Left kidney (tissue), 2 donors: ENCODE measurements around the gene FRMD4A. TPM values are rescaled to one million over a fixed set of nuclear protein-coding genes. Genes with fewer than 3 reads are reported as not detected.
A peak's percentile ranks its signal among the peaks of the same experiment; 100 is the strongest.
"Not testable (repeated sequence)": the region's sequence is repeated elsewhere in the genome, so short reads cannot be mapped to it uniquely, and the experiment has no call there.

Source experiments
- DNase-seq: peaks from one replicate; pipeline ENCODE4 v3.0.0-alpha.2; 2013
- polyA plus RNA-seq: library from polyadenylated mRNA; unstranded; fragments of 120-200 nt; gene quantifications from one replicate; pipeline ENCODE4 v1.2.1, GENCODE V29; 2013; ENCODE audit not compliant: insufficient read length

Gene FRMD4A
- polyA plus RNA-seq, 1 donor: 85.8 TPM

DNA sequence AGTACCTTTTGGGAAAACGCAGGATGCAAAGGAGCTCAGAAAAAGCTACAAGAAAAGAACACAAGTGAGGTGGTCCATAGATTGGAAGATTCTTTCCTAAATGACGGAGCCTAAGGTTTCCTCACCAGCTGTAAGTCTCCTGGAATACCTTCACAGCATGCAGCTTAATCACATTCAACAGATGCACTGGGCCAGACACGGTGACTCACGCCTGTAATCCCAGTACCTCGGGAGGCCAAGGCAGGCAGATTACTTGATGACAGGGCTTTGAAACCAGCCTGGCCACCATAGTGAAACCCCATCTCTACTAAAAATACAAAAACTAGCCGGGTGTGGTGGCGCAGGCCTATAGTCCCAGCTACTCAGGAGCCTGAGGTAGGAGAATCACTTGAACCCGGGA lies 228.7 kb downstream of the FRMD4A start:
- DNase-seq: no peak

DNA sequence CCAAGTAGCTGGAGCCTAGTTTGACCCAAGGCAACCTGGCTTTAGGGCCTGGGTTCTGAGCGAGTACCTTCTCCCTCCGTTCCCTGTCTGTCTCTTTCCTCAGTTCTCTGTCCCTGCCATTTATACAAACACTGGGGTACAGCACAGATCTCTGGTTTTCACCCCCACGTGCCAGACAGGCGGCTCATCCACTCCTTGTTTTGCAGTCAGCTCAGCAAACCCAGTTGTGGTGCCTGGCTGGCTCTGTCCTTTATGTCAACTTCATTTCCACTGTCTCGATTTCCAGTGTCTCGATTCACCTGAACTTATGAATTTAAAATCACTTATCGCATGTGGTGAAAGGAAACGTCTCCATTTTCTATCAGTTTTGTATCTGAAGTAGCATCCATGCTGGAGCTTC lies 230.8 kb downstream of the FRMD4A start:
- no peak for DNase-seq

DNA sequence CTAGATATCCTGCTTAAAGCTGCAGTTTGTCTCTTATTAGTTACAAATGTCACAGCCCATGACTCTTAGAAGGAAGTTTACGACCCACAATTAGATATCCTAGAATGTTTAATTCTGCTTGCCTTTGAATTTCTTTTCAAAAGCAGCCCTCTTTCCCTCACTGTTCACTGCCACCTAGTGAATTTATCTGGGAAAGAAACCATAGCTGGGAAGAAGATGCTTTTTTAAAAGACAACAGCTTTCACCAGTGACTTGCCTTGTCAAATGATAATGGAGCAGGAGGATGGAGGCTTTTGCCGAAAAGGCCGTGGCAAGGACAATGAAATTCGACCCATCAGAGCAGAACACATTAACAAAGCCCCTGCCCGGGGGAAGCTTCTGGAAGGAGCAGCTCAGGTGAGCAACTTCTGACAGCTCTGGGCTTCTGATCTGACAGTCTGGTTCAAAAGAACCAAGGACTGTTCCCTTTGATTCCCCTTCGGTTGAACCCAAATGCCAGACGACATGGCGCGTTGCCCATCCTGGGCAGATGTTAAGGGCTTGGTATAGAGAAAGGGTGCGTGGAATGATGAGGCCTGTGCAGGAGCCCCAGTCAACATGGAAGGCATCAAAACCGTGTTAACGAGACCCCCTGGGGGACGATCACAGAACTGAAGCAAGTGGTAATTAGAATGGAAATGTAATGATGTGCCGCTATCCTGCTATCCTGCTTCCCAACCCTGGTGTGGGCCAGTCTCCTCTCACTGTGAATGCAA lies 236.8 kb downstream of the FRMD4A start:
- DNase-seq: peak; percentile 61

DNA sequence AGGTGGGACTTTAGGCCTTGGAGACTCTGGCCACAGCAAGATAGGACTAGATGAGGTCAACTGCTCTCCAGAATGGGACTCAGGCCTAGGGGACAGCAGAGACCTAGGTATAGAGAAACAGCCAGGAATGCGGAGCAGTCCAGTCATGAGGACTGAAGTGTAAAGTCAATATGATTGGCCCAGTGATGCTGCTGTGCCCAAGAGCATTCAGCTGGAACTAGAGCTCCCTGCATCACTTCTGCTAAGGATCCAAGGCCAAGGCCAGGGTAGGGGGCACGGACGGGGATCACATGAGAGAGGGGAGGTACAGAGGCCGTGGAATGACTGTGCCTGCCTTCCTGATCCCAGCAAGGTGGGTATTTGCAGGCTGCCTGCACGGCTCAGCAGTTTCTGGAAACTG lies 237.9 kb downstream of the FRMD4A start:
- DNase-seq: no peak

DNA sequence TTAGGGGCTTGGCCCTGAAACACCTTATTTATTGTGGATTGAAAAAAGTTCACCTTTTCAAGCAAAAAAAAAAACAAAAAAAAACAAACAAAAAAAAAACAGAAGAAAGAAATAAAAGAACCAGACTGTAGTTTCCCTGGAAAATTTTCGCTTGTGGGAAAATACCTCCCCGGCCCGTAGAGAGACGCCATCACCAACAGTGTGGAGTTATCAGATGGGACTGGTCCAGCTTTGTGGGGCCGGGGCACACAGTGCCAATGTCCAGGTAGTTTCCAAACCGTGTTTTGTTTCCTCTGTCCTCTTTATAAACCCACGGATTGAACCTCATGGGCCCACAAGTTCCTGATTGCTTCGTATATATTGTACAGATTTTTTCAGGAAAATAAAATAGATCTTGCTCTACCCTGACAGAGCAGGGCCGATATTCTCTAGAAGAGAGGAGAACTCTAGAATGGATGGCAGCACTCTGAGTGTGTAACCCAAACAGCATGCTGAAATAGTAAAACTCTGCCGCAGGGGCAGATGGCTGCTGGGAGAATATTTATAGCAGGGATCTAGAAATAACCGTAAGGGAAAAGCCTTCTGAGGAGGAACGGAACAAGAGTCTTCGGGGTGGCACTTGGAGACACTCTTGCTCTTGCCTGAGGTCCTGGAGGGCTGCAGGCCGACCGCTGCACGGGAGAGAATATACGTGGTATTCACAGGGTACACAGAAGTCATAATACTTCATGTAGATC lies 241.0 kb downstream of the FRMD4A start:
- no peak for DNase-seq

DNA sequence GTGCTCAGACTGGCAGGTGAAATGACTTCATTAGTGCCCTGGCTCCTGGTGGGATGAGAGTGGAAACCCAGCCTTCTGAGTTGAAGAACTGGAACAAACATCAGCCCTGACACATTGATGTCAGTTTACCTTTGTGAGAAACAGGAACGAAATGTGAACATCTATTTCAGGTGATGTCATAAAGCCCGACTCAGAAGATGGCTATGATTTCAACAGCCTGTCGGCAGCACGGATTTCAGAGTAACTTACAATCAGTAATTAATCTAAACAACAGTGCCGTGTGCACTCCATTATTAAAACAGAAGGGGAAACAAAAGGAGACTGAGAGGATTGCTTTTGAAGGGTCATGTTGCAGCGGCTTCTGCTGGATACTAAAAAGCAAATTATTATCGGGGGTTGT lies 243.2 kb downstream of the FRMD4A start:
- DNase-seq: no peak

DNA sequence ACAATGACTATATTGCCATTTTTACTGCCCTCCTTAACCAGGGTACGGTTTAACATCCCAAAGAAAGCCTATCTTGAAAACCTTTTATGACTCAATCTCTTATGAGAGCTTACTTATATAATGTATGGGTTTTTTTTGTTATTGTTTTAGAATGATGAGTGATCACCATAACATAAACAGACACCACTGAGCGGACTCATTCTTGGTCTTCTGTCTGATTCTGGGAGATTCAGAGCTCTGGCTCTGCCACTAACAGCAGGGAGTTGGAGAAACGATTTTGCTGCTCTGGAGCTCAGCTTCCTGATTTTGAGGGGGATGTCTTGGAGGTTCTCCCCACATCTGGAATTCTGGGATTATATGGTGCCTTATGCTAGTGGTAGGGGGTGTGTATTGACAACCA lies 244.1 kb downstream of the FRMD4A start:
- DNase-seq: no peak

DNA sequence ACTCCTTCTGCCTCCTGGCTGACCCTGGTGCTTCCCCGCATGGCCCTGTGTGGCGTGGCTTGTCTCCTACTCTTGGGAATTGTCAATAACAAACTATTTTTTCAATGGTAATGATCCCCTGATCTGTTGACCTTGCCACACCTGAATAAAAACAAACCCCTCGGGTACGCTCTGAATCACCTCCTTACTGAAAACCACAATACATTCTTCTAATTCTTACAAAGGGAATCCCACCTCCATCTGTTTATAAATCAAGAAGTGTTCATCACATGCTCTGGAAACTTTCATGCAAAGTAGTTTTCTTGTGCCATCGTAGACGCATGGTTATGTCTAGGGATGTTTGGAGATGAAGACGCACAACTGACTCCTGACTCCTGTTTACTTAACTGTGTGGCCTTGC lies 245.8 kb downstream of the FRMD4A start:
- DNase-seq: no peak

DNA sequence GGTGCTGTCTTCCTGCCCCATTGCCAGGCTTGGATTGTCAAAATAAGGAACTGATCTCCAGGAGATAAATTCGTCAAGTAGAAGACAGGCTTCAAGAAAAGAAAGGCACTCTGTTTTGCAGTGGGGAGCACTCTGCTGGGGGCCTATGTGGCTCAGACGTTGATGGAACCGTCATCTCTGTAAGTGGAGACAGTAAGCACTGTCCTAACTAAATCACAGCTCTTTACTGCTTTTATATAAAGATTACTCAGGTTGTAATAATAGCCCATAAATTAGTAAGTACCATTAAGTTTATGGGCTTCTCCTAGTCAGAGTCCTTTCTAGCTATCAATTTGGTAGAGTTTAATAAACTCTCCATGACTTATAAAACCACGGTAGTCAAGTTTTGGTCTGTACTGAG lies 249.9 kb downstream of the FRMD4A start:
- no peak for DNase-seq

DNA sequence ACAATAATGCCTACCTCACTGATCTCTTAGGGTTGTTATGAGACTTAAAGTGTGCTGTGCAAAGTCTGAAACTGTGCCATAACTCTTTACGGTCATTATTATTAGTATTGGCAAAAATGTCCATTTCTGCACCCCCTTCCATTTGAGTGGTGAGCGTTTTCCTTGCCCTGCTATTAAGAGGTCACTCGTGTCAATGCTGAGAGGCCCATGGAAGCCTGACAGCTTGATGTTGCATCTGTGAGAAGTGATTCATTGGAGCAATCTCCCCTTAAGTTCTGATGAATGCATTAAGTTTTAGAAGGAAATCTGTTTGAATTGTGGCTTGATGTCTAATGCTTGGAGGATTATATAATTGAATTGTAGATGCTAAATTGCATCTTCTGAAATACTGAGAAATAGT lies 253.3 kb downstream of the FRMD4A start:
- DNase-seq: no peak

DNA sequence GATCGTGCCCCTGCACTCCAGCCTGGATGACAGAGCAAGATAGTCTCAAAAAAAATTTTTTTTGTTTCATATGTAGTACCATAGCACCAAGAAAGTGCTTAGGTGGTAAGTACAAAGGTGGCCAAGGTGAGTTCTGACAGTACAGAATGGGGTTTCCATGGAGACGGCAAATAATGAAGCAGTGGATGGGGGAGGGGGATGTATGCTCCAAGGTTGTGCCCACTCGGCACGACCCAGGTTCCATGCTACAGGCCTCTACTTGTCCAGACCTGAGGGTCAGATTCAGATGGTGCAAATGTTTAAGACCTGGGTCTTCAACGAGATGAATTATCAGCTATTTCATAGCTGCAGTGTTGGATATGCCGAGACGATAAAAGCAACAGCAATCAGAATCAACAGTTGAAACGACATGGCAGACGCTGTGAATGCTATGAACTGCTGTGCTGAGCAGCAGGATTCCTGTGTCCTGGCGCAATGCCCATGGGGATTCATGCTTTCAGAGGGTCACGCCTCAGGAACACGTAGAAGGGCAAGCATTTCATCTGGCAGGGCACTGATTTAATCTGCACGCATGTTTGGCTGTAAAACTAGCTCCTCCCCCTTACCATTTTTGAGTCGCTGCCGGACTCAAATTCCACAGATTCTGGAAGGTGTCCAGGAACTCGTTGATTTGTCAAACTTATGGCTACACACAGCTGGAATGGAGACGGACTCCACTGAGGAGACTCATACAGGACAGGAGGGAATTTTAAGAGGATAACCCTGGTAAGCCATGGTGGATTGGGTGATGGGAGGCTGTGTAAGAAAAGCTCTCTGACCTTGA lies 256.5 kb downstream of the FRMD4A start:
- peak; percentile 90 for DNase-seq

DNA sequence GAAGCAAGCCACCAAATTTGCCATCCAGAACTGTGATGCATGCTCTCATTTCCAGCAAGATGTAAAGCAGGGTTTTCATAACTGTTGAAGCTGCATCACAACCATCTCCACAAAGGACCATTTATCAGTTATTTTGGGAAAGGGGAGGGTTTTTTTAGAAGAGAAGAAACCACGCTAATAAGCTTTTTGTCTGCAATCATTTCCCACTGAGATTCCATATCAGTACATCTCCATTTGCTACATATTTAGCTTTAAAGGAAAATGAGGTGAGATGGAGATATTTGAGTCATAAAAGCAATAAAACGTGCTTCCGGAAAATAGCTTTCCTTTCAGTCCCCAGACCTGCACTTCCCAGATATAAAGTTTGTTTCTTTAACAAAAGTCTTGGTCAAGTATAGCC lies 258.2 kb downstream of the FRMD4A start:
- DNase-seq: no peak

DNA sequence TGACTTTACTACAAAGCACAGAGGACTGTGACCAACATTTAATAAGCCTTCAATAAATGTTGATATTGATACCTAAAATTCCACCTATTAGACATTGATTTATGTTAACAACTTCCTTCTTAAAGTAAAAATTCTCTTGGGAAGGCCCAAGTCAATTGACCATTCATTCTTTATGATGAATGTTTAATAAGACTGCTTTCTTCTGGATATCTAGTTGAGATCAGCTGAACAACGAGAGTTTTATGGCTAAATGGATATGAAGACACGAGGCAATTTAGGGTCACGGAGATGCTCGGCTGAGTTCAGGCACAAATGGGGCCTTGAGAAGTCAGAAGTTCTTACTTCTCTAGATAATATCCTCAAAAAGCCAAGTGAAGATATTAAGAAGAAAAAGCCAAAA lies 258.8 kb downstream of the FRMD4A start:
- DNase-seq: no peak

DNA sequence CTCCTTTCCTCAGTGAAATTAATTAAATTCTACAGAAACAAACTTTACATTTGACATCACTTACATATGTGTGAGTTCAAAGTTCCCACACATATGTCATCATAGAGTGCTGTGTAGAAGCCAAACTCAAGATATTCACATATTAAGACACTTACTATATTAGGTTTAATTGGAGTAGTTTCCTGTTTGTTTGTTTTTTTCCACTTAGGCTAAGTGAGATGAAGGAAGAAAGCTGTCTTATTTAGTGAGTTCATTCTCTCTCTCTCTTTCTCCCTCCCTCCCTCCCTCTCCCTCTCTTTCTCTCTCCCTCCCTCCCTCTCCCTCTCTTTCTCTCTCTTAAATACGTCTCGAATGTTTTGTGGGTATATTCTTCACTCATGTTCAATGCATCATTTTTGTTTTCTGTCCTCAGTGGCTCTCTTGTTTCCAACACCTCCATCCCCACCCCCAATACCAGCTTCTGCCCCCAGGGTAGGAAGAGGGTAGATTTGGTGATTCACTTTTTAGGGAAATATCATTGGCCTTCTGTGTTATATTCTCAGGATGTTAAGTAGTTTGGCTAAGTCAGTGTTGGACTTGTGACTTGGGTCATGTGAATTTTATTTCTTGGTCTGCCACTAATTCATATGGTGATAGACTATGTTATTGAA lies 262.0 kb downstream of the FRMD4A start:
- DNase-seq: no peak

DNA sequence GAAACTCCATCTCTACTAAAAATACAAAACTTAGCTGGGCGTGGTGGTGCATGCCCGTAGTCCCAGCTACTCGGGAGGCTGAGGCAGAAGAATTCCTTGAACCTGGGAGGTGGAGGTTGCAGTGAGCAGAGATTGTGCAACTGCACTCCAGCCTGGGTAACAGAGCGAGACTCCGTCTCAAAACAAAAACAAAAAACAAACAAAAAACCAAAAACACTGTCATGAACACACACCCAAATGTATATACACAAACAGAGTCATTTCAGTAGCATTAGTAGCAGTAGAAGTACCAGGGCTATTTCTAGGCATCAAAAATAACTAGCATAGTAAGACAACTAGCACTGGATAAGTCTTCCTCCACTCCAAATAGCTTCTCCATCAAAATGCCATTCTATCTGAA lies 263.1 kb downstream of the FRMD4A start:
- not testable (repeated sequence) for DNase-seq

DNA sequence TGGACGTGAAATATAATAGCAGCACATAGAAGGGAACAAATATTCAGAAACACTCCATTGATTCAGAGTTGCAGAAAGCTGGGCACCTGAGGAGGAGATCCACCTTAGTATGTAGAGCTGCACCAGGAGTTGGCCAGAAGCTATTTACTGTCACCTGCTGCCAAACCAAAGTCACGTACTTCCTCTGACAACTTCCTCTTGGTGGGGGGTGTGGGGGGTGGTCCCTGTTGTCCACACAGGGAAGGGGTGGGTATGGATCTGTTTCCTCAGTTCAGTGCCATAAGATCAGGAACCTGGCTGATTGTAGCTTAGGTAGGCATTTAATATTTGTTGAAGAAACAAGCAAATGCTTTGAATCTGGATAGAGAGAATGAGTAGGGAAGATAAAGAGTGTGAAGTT lies 264.6 kb downstream of the FRMD4A start:
- no peak for DNase-seq

DNA sequence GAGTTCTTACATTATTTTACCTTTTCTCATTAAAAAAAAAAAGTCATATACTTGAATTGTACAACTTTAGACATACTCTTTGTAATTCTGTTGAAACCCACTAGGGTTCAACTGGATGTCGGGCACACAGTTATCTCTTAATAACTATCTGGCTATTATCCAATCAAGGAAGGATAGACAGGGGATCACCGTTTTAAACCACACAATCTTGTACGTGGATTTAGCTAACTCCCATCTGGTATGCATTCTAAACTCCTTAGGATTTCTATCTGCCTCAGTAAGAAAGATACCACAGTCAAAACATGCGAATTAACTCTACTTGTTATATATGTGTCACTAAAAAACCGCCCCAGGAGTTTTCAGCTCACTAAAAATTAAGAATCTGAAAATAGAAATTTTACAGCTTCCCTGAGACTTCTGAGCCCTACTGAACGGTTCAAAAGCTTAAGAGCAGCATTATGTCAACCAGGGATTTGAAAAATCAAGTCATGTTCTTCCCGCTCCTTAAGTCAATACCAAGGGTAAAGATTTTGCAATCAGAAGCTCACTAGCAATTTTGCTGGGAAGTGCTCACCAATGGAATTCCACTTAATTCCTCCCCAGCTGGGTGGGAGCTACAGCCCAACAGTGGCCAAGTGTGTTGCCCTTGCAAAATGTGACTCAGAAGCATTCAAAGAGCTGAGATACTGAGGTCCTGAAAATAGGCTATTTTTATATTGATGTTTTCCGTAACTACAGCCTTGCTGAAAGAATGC lies 267.0 kb downstream of the FRMD4A start:
- DNase-seq: no peak

DNA sequence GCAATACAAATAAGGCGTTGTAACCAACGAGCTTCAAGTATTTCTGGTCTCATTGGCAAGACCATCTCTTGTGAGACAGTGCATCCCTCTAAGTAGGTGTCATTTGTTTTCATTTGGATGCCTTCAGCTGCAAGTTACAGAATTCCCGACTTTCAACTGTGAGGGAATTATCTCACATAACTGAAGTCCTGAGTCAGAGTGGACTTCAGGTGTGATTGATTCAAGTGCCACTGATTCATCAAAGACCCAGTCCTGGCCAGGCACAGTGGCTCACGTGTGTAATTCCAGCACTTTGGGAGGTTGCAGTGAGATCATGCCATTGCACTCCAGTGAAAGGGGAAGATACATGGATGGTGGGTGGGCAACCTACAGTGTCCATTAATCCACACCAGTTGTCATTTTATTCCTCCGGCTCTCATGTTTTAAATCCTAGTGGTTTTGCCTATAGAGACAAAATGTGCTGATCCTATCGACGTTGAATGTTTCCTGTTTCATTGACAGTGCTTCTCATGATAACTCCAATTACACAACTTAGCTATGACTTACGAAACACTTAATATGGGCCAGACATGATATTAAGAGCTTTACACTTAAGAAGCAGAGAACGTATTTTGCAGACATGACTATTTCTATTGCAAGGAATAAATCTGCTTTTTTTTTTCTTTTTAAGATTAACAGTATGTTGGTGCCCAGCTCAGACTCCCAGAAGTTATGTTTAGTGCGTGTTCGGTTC lies 268.0 kb downstream of the FRMD4A start:
- DNase-seq: no peak

DNA sequence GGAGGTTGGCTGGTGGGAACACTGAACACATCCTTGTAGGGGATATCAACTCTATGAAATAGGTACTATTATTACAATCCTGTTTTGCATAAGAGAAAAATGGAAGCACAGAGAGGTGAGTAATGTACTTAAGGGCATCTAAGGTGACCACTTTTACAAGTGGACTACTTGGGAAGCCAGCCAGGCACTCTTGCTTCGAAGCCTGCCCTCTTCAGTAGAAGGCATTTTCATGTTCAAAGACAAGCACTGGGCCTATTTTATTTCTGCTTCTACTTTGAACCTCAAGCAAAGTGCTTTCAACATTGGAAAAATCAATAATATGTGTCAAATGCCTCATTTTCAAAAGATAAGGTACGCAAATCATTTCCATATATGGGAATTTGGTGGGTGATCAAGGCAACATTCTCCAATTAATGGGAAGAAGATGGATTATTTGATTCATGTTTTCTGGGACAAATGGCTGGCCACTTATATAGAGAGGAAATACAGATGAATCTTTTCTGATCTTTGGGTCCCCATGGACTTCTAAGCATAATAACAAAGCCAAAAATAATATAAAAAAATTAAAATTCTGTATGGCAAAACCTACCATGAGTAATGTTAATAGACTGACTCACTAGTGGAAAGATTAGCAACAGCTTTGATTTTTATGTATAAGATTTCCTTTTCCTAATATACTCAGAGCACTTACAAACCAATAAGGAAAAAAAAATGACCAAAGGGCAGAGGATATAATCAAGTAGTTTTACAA lies 270.2 kb downstream of the FRMD4A start:
- no peak for DNase-seq
